Neural crest cell (in vitro differentiated cells): ENCODE data around the gene FCRL6. TPM values are rescaled to one million over a fixed set of nuclear protein-coding genes. Genes with fewer than 3 reads are reported as not detected.

ENCODE experiments used
- DNase-seq: peaks from one replicate; pipeline ENCODE4 v3.0.0; 2021; ENCODE audit warnings: low read depth, mixed read lengths, low spot score
- H3K27ac Mint-ChIP-seq: one replicate; pipeline ENCODE4 v1.8.0; 2021; ENCODE audit warnings: mild to moderate bottlenecking, mixed read lengths; ENCODE audit not compliant: unreplicated experiment
- H3K27me3 Mint-ChIP-seq: 2 replicates; pipeline ENCODE4 v1.8.0; 2021; ENCODE audit warnings: low read depth, mild to moderate bottlenecking, mixed read lengths
- H3K36me3 Mint-ChIP-seq: 2 replicates; pipeline ENCODE4 v1.8.0; 2021; ENCODE audit warnings: low read depth, mild to moderate bottlenecking, mixed read lengths
- H3K4me1 Mint-ChIP-seq: 2 replicates; pipeline ENCODE4 v1.8.0; 2021; ENCODE audit warnings: mixed read lengths
- H3K4me3 Mint-ChIP-seq: one replicate; pipeline ENCODE4 v1.8.0; 2021; ENCODE audit warnings: mild to moderate bottlenecking, mixed read lengths
- H3K9me3 Mint-ChIP-seq: 2 replicates; pipeline ENCODE4 v1.8.0; 2021; ENCODE audit warnings: mixed read lengths
- CTCF ChIP-seq: fragments of 200-600 bp; sonication (generic); conservative IDR thresholded peaks from 2 replicates; pipeline ENCODE4 v1.5.0; 2021; ENCODE audit warnings: antibody characterized with exemption, mild to moderate bottlenecking
- total RNA-seq: library from RNA; stranded (reverse); gene quantifications from 2 replicates; pipeline ENCODE4 v1.2.1, GENCODE V29; 2021

FCRL6 gene
- total RNA-seq, 1 donor from 2014 or later: not detected

GRCh38 chr1:159779403-159779851, 22.7 kb upstream of the FCRL6 start:
- H3K9me3 Mint-ChIP-seq: peaks cover 2% of the 10 kb centered on the region
- TF ChIP-seq CTCF: no peak
- peaks cover 1% of the 10 kb centered on the region for H3K36me3 Mint-ChIP-seq
- DNase-seq: no peak
- H3K4me3 Mint-ChIP-seq: peak overlapping the region; percentile 58
- H3K27me3 Mint-ChIP-seq: peaks cover 73% of the 10 kb centered on the region
- peaks cover 8% of the 10 kb centered on the region for H3K4me1 Mint-ChIP-seq
- no peak overlapping the region for H3K27ac Mint-ChIP-seq

- H3K27ac Mint-ChIP-seq: peak within 1 kb of the TSS; percentile 43
- peak; percentile 85 for DNase-seq
- peaks cover 2% of the 10 kb centered on the region for H3K36me3 Mint-ChIP-seq
- peak within 1 kb of the TSS; percentile 81 for H3K4me3 Mint-ChIP-seq
- H3K4me1 Mint-ChIP-seq: peaks cover 8% of the 10 kb centered on the region
- H3K27me3 Mint-ChIP-seq: peaks cover 60% of the 10 kb centered on the region
- TF ChIP-seq CTCF: peak; percentile 93
- peaks cover 2% of the 10 kb centered on the region for H3K9me3 Mint-ChIP-seq
Observed at GRCh38 chr1:159780583-159781582, 21.3 kb upstream of the FCRL6 start, which contains the start of gene DUSP23. Gene DUSP23, plus strand, starts transcription at chr1:159780962. Its CDS starts 139 bp downstream, at chr1:159781101.

GRCh38 chr1:159781992-159782391, 20.2 kb upstream of the FCRL6 start:
- H3K4me1 Mint-ChIP-seq: peaks cover 8% of the 10 kb centered on the region

GRCh38 chr1:159783724-159784123, 18.4 kb upstream of the FCRL6 start:
- peaks cover 8% of the 10 kb centered on the region for H3K4me1 Mint-ChIP-seq
- no peak for DNase-seq
- TF ChIP-seq CTCF: no peak
- H3K27me3 Mint-ChIP-seq: peaks cover 39% of the 10 kb centered on the region
- H3K9me3 Mint-ChIP-seq: peaks cover 2% of the 10 kb centered on the region
- H3K36me3 Mint-ChIP-seq: peaks cover 2% of the 10 kb centered on the region
- no peak overlapping the region for H3K4me3 Mint-ChIP-seq
- H3K27ac Mint-ChIP-seq: no peak overlapping the region

More at GRCh38 chr1:159781992-159782391, 20.2 kb upstream of the FCRL6 start:
- no peak for TF ChIP-seq CTCF
- no peak for DNase-seq
- Mint-ChIP-seq H3K27me3 (peaks cover 54% of the 10 kb centered on the region), H3K27ac (no peak overlapping the region), H3K4me3 (no peak overlapping the region), H3K36me3 (peaks cover 2% of the 10 kb centered on the region), H3K9me3 (peaks cover 2% of the 10 kb centered on the region)

- Mint-ChIP-seq H3K4me1 (peaks cover 1% of the 10 kb centered on the region), H3K36me3 (peaks cover 2% of the 10 kb centered on the region), H3K4me3 (no peak overlapping the region), H3K9me3 (peaks cover under 1% of the 10 kb centered on the region), H3K27ac (no peak overlapping the region), H3K27me3 (peaks cover 34% of the 10 kb centered on the region)
- no peak for TF ChIP-seq CTCF
- no peak for DNase-seq
Observed at GRCh38 chr1:159786465-159786864, 15.7 kb upstream of the FCRL6 start.
